Type B pancreatic cell (in vitro differentiated cells): Measurements from ENCODE around the gene SFXN5. TPM values are rescaled to one million over a fixed set of nuclear protein-coding genes. Genes with fewer than 3 reads are reported as not detected.

ENCODE experiments used
- DNase-seq: peaks from one replicate; pipeline ENCODE4 v3.0.0; 2021; ENCODE audit warnings: mixed read lengths; ENCODE audit not compliant: unreplicated experiment; ENCODE audit errors: extremely low spot score
- H3K27ac Mint-ChIP-seq: 2 replicates; pipeline ENCODE4 v1.8.0; 2021; ENCODE audit warnings: mild to moderate bottlenecking, mixed read lengths
- H3K27me3 Mint-ChIP-seq: 2 replicates; pipeline ENCODE4 v1.8.0; 2021; ENCODE audit warnings: mixed read lengths
- H3K36me3 Mint-ChIP-seq: 2 replicates; pipeline ENCODE4 v1.8.0; 2021; ENCODE audit warnings: mixed read lengths
- H3K4me1 Mint-ChIP-seq: one replicate; pipeline ENCODE4 v1.8.0; 2021; ENCODE audit warnings: mixed read lengths; ENCODE audit not compliant: unreplicated experiment
- H3K4me3 Mint-ChIP-seq: 2 replicates; pipeline ENCODE4 v1.8.0; 2021; ENCODE audit warnings: mild to moderate bottlenecking, mixed read lengths
- H3K9me3 Mint-ChIP-seq: 2 replicates; pipeline ENCODE4 v1.8.0; 2021; ENCODE audit warnings: mixed read lengths
- total RNA-seq: library from RNA; stranded (reverse); gene quantifications from 2 replicates; pipeline ENCODE4 v1.2.1, GENCODE V29; 2021; ENCODE audit warnings: low replicate concordance
- TF ChIP-seq, protein P1 (sequence below): fragments of 200-600 bp; sonication (generic); conservative IDR thresholded peaks from 2 replicates; pipeline ENCODE4 v1.5.0; 2021; ENCODE audit warnings: antibody characterized with exemption, mild to moderate bottlenecking

SFXN5 gene
- total RNA-seq, 1 donor from 2014 or later = 27.3 TPM

DNA sequence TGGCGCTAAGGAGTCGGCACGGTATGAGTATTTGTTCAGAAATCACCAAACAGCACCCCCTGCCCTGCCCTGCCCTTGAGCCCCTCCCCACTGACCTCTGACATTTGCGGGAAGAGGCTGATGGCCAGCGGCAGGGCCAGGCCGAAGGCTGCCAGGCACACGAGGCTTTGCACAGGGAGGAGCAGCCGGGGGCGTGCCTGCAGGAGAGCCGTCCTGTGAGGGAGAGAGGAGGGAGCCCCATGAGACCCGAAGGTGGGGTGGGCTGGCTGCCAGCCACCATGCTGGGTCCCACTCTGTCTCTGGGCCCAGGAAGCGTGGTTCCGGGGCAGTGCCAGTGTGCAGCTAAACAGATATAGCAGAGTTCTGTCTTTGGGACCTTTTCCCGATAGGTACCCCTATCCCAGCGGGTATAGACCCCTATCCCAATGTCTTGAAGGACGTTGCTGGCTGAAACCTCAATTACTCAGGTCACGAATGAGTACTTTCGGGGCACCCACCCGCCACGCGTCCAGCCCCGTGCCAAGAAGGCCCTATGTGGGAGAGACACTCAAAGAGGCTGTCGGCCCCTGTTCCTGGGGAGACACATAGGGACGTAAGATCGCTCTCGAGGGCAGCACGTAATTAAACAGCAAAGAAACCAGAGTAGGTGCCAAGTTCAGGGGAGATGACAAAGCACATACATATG, 110.3 kb downstream of the SFXN5 start:
- DNase-seq = no peak
- peaks cover 5% of the 10 kb centered on the region for H3K4me1 Mint-ChIP-seq
- no peak overlapping the region for H3K4me3 Mint-ChIP-seq
- H3K9me3 Mint-ChIP-seq = no peaks in the 10 kb centered on the region
- no peak overlapping the region for H3K27ac Mint-ChIP-seq
- peaks cover 4% of the 10 kb centered on the region for H3K27me3 Mint-ChIP-seq
- H3K36me3 Mint-ChIP-seq = peaks cover 6% of the 10 kb centered on the region
- TF ChIP-seq, protein P1, sequence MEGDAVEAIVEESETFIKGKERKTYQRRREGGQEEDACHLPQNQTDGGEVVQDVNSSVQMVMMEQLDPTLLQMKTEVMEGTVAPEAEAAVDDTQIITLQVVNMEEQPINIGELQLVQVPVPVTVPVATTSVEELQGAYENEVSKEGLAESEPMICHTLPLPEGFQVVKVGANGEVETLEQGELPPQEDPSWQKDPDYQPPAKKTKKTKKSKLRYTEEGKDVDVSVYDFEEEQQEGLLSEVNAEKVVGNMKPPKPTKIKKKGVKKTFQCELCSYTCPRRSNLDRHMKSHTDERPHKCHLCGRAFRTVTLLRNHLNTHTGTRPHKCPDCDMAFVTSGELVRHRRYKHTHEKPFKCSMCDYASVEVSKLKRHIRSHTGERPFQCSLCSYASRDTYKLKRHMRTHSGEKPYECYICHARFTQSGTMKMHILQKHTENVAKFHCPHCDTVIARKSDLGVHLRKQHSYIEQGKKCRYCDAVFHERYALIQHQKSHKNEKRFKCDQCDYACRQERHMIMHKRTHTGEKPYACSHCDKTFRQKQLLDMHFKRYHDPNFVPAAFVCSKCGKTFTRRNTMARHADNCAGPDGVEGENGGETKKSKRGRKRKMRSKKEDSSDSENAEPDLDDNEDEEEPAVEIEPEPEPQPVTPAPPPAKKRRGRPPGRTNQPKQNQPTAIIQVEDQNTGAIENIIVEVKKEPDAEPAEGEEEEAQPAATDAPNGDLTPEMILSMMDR = no peak

DNA sequence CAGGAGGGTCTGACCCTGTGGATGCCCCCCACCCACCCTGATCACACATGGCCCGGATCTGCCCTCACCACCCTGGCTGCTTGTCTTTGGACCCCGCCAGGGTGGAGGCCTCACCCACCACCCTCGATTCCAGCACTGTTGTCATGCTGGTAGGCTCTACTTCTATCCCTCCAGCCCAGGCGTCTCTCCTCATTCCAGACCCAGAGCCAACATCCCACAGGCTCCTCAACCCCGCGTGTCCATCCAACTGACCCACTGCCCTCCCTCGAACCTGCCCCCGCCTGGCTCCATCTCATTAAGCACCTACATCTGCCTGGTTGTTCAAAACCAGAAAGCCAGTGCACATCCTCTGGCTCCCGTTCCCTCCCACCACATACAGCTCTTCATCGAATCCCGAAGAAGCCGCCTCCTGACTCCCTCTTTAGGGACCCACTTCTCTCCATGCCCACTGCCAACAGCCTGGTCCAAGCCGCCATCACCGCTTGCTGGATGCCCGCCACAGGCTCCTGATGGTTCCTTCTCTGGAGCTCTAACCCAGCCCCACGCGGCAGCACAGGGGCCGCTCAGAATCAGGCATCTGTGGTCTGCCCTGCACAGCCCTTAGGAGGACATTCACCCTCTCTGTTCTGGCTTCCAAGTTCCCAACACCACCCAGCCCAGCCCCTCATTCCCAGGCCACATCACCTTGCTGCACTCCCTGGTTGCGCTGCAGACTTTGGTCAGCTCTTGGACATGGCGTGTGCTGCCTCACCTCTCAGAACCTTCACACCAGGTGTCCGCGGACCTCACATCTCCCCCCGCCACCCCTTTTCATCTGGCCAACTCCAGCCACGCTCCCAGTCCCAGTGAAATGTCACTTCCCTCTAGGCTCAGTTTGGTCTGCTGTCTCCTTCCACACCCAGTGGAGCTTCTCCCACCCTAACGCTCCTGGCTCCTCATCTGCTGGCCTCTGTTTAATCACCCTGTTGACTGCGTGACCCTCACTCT, 111.2 kb downstream of the SFXN5 start:
- Mint-ChIP-seq H3K27ac (no peak overlapping the region), H3K27me3 (peaks cover 4% of the 10 kb centered on the region), H3K4me3 (no peak overlapping the region), H3K4me1 (peaks cover 7% of the 10 kb centered on the region), H3K36me3 (peaks cover 6% of the 10 kb centered on the region), H3K9me3 (no peaks in the 10 kb centered on the region)
- DNase-seq = no peak
- TF ChIP-seq, protein P1 = no peak

DNA sequence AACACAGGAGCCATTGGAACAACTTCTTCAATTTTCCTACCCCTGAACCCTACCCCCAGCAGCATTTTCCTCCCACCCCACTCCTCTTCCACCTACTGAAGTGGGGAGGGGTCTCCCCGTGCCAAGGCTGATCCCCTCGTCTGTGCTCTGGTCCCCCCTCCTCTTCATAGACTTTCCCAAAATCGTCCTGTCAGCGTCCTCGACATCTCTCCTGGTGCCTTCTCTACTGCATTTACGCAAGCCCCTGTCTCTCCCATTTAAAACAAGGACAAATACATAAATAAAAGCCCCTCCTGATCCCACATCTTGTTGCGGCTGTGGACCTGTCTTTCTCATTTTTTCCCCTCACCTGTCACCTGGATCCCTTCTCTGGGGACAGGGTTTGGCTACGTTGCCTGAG, 112.0 kb downstream of the SFXN5 start:
- peaks cover 6% of the 10 kb centered on the region for H3K36me3 Mint-ChIP-seq
- no peak overlapping the region for H3K4me3 Mint-ChIP-seq
- TF ChIP-seq, protein P1 = no peak
- H3K27ac Mint-ChIP-seq = no peak overlapping the region
- peaks cover 10% of the 10 kb centered on the region for H3K4me1 Mint-ChIP-seq
- H3K9me3 Mint-ChIP-seq = no peaks in the 10 kb centered on the region
- peaks cover 4% of the 10 kb centered on the region for H3K27me3 Mint-ChIP-seq
- DNase-seq = no peak

DNA sequence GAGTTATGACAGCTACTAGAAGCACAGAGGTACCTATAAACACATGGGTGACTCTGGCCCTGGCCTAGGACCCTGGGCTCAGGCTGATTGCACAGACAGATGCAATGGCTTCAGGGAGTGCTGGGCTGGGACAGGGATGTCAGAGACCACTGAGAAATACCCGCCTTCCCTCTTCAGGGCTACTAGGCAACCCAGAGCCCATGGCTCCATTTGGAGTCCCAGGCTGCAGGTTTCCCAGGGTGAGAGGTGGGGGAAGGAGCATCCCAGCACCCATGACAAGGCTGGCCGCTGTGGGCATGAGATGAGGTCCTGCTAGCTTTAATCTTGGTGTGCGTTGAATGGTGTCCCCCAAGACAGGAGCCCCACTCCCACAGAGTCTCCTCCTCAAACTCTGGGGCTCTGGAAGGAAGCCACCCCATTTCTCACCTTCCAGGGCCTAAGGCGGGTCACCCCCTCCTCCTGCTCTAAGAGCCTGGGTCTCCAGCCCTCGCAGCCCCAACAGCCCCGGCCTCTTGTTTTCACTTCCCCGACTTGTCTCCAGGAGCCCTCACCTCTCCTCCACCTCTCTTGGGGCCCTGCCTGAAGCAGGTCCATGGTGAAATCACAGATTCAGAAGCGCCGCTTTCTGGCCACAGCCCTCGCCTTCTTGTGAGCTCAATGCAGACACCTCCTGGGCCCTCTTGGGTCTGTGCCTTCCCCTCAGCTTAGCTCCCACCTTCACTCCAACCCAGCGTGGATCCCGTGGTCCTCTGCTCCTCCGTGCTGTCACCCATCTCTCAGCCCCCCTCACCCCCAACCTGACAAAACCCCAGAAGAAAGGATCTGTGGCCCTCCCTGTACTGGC, 112.7 kb downstream of the SFXN5 start:
- Mint-ChIP-seq H3K9me3 (no peaks in the 10 kb centered on the region), H3K27me3 (peaks cover 4% of the 10 kb centered on the region), H3K4me1 (peaks cover 10% of the 10 kb centered on the region), H3K27ac (no peak overlapping the region), H3K36me3 (peaks cover 6% of the 10 kb centered on the region), H3K4me3 (no peak overlapping the region)
- no peak for DNase-seq
- TF ChIP-seq, protein P1 = no peak

DNA sequence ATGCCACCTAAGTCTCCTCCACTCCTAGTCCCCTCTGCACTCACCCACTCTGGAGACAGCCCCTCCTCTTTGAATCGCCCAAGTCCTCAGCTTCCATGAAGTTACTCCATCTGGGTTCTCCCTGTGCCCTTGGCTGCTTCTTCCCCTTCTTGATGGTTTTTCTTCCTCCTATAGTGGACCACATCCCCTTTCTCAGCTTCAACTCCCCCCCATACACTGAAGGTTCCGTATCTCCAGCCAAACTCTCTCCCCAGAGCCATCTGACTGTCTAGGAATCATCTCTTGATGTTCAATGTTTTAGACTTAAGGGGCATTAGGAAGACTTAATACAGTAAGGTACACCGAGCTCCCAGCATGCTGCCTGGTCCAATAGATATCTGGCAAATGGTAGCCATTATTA, 114.6 kb downstream of the SFXN5 start:
- TF ChIP-seq, protein P1 = no peak
- Mint-ChIP-seq H3K4me3 (no peak overlapping the region), H3K27ac (peak overlapping the region; percentile 17), H3K9me3 (no peaks in the 10 kb centered on the region), H3K36me3 (peaks cover 6% of the 10 kb centered on the region), H3K27me3 (peaks cover 4% of the 10 kb centered on the region), H3K4me1 (peaks cover 6% of the 10 kb centered on the region)
- no peak for DNase-seq
